ENCODE measurements around the gene USP19.

Gene USP19

DNA sequence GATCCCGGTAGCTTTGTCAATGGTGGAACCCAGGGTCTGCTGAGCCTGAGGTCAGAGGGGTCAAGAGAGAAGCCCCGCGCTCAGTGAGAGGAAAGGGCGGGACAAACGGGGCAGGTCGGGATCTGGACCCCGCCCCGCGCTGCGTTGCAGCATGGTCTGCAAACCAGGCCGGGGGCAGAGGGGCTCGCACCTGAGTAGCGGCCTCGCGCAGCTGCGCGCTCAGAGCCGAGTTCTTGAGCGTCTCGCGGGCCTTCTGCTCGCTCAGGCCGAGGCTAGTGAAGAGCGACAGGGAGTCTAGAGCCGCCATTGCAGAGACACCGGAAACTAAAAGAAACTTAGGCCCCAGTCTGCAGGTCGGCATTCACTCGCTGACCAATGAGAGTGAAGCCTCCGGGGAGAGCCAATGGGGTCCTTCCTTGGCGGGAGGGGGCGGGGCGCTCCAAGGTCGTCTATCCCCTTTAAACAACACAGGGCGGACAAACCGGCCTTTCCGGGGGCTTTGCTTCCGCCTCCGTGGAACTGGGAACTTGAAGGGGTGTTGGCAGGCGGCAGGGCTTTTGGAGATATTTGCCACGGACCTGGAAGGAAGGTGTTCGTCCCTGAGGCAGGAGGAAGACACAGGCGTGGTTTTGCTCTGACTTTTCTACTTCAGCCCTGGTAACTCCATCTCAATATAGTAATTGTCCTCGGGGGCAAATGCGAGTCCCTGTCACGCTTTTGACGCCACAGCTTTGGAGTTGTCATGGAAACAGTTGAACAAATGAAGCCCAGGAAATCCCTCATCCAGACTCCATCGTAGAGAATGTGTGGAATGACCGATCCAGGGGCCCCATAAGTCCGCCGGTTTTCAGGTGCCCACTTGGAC is 16.0 kb downstream of the USP19 start, which contains the start of gene QARS1:
Gene QARS1 (minus strand): TSS at position 331 of the 865 bp plus-strand sequence. CDS start 24 bp downstream, at position 307.
- peak; percentile 92 for DNase-seq (ENCODE audit: low spot score)

DNA sequence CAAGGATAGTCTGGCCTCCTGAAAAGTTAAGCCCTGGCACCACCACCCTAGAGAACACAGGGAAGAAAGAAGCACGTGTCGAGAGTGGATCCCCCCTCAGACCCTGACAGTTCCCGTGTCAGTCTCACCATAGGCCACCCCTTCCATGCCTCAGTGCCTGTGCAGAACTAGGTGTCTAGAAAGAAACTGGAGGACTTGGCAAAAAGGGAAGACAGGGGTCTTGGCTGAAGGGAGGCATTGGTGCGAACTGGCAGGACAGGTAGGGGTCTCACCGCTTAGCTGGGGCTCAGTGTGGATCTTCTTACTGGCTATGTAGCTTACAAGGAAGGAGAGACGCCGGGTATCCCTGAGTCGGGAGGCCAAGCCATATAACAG is 16.6 kb downstream of the USP19 start:
- no peak for DNase-seq (ENCODE audit: low spot score)

DNA sequence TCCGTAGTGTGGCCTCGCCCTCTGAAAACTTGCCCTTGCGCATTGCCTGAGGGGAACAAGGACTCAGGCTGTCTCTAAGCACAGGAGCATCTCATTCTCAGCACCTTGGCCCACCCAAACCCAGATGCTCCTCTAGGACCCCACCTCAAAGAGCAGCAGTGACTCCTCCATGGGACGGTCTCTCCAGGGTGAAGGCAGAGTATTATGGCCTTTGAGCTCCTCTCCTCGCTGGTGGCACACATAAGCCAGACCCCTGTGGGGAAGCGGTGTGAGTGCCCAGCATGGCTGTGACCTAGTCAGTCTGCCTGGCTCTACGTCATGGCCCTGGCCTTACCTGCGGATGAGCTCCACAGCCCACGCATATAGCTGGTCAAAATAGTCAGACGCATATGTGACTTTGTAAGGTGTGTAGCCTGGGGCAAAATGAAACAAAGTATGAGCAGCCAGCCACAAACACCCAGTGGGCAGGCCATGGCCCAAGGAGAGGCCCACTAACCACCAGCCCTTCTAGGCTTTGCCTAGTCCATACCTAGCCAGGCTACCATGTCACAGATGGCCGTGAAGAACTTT is 20.5 kb downstream of the USP19 start:
- DNase-seq (ENCODE audit: low spot score), result no peak

DNA sequence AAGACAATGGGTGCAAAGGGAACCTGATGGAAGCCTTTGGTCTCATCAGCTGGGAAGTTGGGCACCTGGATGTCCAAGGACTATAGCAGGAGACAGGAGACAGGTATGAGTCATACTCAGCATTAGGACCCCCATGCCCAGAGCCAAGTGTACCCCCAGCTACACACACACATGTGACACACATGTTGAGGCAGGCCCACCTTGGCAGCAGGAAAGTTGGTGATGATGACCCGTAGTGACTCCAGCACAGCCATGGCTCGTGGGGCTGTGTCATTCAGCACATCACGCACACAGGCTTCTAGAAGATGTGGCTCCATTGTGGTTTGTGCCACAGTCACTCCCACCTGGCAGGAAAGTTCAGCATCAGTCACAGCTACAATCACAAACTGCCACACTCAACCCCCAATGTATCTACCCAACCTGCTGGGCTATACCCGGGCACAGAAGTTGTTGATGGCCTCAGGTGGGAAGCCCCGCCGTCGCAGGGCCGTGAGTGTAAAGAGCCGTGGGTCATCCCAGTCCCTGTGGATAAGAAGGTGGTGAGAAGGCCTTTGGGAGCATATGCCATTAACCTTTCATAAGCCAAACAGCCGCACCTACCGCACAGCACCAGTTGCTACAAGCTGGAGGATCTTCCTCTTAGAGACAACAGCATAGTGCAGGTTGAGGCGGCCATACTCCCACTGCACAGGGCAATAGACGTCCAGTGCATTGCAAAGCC is 21.6 kb downstream of the USP19 start:
- DNase-seq (ENCODE audit: low spot score), result no peak

DNA sequence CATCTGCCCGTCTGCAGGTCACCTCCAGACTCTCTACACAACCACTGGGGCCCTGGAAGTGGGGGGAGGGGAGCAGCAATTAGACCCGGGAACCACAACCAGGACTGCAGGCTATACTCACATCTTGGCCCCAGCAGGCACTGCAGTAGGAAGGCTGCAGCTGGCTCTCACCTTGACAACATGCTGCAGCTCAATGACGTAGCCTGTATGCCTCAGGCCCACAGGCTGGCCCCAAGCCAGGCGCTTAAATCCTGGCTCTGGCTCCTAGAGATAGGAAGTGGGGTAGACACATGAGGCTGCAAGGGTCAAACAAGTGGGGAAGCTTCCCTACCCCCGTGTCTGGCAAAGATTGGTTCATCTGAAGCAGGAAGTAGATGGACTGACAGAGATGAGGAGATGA is 22.2 kb downstream of the USP19 start:
- no peak for DNase-seq (ENCODE audit: low spot score)

DNA sequence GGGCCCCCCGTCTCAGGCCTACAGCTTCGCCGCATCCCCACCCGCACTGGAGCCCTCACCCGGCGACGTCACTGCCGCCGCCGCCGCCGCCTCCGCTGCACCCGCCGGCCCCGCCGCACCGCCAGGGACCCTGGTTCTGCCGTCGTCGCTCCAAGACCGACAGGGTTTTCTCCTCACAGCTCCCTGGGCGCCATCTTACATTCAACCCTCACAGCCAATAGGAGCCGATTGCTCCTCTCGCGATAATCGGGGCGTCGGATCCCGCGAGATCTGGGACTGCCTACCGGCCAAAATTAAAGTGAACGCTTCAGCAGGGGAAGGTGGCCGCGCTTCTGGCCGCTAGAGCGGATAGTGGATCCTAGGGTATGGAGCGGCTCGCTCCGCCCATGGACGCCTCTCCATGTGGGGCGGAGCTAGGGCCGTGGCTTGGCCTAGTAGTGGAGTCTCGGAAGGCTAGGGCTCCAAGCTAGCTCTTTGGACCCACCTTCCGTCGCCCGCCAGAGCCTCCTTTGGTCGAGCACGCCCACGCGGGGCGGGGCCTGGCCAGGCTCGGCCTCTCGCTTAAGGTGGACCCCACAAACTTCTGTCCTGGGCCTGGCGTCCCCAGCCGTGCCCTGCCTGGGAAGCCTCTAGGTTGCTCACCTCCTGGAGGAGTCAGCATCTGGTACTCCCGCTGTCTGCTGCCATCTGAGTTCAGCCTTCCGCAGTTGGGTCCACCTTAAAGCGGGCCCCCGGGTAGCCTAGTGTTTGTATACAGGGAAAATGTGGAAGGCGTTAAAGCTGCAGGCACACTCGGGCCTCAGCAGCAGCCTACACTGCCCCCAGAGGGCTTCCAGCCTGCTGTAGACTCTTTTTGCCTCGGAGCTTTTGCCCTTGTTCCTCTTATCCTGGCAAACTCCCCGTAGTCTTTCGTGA is 26.5 kb downstream of the USP19 start, which contains the start of gene QRICH1:
Gene QRICH1 (minus strand): TSS at position 219 of the 915 bp plus-strand sequence. CDS start 17,054 bp downstream, outside the sequence.
- DNase-seq (ENCODE audit: low spot score), result peak; percentile 98

DNA sequence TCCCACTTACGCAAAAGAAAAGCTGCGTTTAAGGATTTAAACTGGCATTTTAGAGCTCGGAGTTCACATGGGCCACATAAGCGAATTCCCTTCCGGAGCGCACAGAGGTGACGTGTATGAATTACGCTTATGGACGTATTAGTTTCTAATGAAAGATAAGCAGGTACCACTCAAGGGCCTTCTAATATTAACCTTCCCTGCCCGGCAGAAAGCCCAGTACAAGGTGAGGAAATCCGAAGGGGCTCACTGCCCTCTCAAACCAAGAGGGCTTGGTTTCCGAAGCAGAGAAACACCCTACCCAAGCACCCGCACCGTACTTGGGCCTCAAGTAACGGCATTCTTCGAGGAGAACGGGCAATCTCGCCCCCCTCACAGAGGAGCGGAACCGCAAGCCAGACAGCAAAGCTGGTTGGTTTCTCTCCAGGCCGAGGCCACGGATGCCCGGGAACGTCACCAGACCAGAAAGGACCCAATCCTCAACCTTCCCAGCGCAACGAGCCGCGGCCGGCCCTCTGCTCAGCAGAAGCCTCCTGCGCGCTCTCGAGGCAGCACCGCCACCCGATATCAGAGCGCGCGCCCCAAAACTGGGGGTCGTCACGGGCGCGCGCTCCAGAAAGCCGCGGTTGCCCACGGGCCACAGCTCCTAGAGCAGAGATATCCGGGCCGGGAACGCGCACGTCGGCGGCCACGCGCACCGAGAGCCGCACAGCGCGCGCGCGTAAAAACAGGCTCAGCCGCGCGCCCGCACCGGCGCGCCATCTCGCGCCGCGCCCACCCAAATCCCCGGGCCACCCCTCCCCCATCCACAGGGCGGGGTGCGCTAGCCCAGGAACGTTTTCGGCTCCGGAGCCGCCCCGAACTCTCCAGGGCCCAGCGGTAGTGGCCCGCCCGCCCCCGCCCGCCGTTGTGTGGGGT is 27.4 kb downstream of the USP19 start:
- peak; percentile 88 for DNase-seq (ENCODE audit: low spot score)

DNA sequence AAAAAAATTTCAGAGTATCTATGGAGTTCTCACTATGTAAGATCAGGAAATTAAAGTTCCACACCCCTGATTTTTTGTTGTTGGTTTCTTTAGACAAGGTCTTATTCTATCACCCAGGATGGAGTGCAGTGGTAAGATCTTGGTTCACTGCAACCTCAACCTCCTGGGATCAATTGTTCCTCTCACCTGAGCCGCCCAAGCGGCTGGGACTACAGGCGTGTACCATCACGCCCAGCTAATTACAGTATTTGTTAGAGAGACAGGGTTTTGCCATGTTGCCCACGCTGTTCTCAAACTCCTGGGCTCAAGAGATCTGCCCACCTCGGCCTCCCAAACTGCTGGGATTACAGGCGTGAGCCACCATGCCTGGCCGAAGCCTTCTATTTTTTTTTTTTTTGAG is 39.2 kb downstream of the USP19 start:
- no peak for DNase-seq (ENCODE audit: low spot score)

DNA sequence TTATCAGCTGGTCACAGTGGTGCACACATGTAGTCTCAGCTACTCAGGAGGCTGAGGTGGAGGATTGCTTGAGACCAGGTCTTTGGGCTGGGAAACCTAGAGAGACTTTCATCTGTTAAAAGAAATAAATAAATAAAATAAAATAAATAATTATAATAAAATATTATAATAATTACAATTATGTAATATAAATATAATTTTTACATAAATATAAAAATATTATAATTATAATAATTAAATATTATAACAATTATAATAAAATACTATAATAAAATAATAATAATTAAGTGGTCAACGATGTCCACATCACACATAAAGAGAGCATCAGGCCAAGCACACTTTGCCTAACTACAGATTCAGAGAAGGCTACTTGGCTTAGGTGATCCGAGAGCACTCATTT is 41.4 kb downstream of the USP19 start:
- DNase-seq (ENCODE audit: low spot score), result no peak

DNA sequence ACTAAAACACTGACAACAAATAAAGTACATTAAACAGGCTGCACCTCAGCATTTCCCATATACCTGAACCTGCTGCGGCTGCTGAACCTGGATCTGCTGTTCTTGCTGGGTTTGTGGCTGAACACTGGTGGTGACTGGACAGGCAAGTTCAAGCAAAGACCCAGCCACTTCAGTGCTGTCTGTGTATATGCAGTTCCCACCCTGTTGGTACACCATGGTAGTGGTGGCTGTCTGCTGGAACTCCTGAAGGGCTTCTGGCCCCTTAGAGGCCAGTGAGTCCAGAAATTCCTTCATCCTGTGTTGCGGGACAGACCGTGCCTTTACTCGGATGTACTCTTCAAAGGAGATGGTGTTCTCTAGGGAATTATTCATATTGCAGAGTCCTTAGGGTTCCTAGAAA is 44.0 kb downstream of the USP19 start:
- no peak for DNase-seq (ENCODE audit: low spot score)

DNA sequence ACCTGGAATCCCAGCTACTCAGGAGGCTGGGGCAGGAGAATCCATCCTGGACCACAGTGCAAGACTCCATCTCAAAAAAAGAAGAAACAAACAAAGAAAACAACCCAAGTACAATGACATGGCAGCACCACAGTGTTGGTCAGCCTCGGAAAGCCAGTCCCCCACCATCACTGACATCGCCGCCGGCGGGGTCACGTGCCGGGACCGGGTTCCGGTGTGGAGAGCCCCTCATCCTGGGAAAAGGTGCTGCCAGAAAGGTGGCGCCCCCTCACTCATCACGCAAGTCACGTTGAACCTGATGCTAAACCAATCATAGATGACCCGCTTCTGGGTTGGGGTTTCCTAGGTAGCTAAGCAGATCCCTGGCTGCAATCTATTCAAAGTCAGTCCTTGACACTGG is 44.5 kb downstream of the USP19 start:
- DNase-seq (ENCODE audit: low spot score), result no peak

Data from RKO (cell line).